GM21576 (cell line): ENCODE data around the gene GAS7.

Experiments used
- ATAC-seq: cut with Tn5 transposase; IDR thresholded peaks from one replicate; pipeline ENCODE4 v1.9.1; 2021; ENCODE audit warnings: mild to moderate bottlenecking, moderate library complexity; ENCODE audit not compliant: unreplicated experiment

The GAS7 gene

DNA sequence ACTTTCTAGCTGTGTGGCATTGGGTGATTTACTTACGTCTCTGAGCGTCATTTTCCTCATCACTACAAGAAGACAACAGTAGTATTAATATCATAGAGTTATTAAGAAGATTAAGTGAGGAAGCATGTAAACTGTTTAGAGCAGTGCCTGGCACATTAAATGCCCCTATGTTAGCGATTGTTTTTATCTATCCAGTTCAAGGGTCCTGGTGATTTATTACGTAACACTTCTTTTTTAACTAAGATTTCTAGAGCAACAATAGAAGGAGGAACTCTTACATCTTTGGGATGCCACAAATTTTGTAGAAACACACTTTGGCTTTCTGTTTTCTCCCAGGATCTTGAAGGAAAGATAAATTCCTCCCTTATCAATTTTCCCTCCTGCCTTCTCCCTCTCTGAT lies 3.3 kb upstream of the GAS7 start:
- ATAC-seq = no peak

DNA sequence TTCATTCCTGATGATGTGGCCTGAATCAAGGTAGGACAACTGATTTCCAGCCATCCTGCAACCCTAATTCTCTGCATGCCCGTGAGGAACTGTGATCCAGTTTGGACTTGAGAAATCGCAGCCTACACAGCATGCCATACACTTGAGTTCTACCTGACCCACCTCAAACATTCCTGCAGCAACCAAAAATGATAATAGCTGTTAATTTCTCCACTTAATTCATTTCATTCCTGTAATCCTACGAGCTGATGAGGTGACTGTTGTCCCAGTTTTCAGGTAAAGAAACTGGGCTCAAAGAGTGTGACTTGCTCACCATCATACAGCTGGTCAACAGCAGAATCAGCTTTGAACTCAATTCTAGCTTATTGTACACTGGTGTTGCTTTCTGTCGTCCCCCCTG lies 2.2 kb upstream of the GAS7 start:
- no peak for ATAC-seq

DNA sequence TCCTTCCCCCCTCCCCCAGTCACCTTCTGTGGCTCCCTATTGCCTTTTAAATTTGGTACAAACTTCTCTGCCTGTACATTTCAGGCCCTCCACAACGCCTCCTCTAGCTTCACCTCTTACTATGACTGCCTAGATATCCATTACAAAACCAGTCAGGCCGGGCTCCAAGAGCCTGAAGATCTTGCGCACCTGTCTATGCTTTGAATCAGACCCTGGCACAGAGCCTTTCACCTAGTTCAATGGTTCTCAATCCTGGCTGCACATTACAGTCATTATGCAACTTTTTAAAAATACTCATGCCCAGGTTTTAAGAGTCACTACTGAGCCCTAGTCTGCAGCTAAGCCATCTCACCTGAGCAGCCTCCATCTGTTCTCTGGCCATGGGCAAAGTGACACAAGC lies 1.6 kb upstream of the GAS7 start:
- ATAC-seq = no peak

DNA sequence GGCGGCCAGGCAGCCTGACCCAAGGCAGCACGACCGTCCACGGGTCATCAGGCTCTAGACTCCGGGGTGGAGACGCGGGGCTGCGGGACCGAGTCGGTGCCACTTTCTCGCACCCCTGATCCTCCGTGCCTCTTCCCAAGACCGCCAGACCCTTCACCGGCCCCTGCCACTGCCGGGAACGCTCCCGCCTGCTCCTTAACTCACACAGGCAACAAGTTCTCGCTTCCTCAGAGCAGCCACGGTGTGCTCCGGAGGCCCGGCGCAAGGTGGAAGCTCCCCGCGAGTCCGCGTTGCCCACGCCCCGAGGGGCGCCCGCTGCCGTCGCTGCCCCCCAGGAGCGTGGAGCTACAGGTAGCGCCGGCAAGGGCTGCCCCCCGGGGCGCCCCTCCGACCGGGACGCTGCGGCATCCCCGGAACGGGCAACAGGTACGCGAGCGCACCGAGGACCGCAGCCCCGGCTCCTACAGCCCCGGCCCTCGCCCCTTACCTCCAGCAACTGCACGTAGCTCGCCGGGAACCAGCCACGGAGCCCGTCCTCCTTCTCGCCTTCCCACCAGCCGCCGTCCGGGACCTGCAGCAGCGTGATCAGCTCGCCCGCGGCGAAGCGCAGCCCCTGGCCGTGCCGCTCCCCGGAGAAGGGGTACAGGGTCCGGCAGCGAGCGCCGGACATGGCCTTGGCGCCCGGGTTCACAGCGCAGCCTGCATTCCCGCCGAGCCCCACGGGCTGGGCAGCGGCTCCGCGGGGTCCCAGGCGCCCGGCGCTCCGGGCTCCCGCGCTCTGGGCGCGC lies 491 bp downstream of the GAS7 start:
- no peak for ATAC-seq

DNA sequence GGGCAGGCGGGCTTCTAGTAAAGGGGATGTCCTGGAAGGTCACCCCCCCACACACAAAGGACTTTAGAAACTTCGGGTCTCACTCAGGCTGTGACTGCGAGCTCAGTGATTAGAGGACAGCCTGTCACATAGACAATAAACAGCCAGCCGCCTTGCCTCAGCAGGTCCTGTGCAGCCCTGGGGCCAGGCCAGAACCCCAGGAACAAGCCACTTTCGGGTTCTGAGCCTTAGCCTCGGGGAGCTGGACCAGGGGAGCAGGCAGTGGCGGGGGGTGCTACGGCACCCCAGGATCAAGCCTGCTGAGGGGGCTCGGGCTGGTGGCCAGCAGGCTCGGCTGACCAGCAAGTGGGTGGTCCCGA lies 1.1 kb downstream of the GAS7 start:
- no peak for ATAC-seq

DNA sequence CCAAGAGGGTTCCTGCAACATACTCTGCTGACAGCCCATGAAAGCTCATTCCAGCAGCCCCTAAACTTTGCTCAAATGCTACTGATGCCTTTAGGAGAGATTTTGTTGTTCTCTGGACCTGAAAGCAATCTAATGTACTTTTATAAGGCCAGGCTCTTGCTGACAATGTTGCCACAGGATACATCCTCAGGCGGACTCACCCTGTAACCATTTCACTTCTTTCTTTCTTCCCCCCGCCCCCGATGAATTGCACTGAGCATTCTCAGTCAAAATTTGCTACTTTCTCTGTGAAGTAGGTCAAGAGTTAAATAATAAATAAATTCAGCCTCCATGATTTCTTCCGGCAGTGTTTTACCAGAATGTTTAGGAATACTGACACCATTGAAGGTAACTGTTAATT lies 1.5 kb downstream of the GAS7 start:
- no peak for ATAC-seq

DNA sequence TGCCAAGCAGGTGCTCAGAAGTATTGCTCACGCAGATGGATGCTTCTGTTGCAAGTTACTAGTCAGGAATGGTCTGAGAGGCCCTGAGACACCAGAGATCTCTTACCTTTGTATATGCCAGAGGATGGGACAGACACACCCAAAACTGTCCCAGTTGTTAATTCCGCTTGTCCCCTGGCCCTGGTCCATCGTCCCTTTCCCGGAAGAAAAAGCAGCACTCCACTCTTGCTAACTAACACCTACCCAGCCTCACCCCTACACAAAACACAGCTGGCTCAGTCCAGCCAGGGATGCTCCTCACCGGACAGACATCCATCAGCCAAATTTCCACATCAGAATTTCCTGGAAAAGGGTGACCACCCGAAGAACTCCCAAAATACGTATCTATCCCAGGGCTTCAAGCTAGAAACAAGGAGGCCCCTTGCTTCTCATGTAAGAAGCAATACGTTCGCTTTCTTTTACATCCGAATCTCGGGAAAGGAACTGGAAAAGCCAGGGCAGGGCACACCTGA lies 2.0 kb downstream of the GAS7 start:
- no peak for ATAC-seq

DNA sequence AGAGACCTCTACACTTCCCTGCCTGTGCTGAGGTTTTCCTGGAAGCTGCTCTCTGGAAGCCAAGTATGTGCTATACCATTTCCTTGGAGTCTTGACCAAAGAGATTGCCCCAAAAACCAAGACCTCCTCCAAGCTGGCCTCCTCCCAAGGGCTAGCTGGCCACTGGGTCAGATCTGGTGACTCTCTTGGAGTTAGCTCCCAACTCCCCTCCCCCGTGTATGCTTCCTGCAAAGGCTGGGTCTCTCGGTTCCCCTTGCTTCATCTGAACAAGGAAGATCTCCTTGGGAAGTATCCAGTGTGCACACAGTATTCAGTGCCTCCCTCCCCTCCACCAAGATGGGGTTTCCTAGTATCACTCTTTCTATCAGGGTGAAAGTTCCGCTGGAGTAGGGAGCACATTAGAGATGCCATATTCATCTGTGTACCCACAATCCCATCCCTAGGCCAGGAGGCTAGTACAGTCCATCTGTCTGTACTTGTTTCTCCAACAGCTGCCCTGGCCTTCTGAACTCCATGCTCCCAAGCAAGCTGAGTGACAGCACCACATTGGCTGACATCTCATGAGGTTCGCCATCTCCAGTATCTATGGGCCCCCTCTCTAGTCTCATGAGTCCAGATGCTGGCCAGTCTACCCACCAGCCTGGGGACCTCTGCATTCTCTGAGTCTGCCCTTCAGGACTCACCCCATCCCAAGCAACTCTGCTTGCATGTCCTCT lies 3.2 kb downstream of the GAS7 start:
- ATAC-seq = no peak

DNA sequence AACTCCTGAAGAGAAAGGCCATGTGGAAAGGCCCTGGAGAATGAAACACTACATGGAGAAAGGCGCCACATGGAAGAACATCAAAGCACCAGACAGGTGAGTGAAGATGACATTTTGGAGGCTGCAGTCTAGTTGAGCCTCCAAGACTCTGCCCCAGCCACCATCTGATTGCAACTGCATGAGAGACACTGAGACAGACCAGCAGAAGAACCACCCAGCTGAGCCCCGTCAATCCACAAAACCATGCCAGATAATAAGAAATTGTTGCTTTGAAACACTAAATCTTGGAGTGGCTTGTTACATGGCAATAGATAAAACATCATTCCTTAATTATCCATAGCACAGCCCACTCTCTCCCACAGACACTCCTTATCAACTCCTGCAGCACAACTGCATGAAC lies 4.8 kb downstream of the GAS7 start:
- ATAC-seq = no peak

DNA sequence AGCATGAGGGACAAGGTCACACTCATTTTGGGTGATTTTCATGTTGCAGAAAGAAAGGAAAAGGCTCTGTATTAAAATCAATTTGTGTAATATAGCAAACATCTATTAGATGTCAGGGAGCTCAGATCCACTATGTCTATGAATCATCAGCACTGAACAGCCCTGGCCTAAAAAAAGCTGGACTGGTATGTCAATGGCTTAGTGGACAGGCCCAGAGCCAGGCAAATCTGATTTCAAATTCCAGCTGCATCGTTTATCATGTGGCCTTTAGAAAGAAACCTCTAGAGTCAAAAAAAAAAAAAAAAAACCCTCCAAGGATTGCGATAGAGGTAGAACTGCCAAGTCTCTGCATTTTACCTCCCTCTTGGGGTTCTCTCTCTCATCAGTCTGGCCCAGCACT lies 5.4 kb downstream of the GAS7 start:
- ATAC-seq = no peak

DNA sequence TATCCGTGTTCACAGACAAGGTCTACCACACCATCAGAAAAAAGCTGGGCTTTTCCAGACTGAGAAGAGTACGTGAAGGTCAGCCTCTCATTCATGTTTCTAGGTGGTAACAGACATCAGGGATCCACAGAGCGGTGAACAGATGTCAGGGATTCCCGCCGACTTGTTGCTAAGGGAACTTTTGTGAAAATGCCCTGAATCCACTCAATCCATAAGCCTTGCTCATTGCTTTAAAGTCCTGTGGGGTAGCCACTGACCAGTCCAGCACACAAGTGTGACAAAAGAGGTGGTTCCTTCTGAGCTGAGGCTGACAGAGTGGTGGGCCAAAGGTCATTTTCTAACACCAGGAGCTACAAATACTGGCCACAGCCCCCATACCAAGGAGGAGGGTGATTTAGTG lies 5.9 kb downstream of the GAS7 start:
- no peak for ATAC-seq

DNA sequence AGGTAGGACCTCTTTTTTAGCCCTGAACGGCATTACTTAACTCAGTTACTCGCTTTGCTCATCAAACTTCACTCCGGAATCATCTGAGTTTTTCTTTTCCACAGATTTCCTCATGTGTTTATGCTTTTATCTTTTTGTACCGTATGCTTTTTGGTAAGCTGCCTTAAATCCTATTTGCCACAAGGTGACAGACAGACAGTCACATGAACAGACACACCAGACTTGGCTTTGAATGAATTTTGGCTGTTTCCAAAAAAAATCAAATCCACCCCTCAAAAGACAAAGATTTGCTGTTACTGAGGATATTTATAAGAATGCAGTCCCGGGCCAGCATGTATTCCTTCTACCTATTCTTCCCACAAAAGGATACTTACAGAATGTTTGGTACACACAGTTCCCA lies 10.9 kb downstream of the GAS7 start:
- no peak for ATAC-seq

DNA sequence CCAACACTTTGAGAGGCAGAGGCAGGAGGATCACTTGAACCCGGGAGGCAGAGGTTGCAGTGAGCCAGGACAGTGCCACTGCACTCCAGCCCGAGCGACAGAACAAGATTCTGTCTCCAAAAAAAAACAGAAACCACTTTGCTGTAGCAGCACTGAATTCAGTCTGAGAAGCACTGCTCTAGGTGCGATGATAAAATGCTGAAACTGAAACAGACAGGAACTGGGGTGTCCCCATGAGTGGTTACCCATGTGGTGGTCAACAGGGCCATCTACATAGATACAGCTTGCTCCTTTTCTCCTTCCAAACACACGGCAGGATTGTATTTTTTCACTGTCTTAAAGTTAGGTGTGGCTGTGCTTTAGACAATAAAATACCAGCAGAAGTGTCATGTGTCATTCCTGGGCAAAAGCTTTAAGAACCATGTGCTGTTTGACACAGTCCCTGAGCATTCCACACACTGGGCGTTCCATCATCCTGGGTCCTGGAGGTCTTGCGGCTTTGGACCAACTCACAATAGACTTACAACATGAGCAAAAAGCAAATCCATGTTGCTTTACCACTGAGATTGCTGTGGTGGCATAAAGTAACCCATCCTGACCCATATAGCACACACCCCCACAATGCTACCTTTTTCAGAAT lies 11.5 kb downstream of the GAS7 start:
- no peak for ATAC-seq

DNA sequence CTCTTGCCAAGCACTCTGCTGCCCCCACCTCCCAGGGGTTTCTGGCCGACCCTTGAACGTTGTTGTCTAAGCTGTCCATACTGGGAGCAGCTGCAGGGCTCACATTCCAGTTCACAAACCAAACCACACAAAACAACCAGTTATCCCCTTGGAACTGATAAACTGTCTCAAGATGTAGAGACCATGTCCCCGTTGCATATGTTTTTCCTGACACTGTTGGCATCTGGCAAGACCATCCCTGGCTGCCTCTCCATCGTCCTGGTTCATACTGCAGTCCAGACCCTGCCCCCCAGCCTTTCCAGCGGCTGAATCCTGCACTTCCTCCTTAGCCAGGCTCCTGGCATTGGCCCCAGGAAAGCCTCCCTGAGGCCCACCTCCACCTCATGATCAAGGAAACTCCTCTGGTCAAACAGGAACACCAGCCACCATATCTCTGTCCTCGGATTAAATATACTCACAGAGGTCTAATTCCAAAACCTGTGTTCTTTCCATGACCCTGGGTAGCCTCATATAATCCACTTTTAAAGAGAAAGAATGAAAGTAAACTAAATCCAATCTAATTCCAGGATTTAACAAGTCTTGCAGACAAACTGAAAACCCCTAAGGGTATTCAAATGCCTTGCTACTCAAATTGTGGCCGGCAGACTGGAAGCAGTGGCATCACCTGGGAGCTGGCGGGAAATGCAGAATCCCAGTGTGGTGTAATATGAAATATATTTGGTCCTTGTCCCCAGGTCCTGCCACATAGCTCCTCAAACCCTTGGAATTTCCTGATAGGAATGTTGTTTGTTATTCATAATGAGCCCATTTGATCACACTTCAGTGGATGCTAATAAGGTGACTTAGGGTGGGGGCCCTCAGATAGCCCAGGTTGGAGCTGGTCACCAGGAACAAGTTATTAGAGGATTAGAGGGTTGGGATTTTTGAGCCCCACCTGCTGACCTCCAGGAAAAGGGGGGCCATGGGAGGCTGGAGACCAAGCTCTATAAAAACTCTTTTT lies 14.2 kb downstream of the GAS7 start:
- no peak for ATAC-seq

DNA sequence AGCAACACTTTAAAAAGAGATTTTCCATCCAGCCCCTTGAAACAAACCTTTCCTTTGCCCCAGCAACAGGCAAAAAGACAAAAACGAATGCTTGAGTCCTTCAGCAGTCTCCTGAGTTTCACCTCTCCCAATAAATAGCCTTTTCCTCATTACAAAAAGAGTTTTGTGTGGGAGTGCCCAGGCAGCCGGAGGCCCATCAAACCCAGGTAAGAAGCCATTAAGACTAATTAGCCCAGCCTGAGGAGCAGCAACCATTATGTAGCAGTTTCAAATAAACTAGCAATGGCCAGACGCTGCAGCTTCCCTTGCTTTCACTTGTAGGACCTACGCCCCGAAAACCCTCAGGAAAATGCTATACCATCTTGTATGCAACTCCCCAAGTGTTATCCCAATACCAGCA lies 15.6 kb downstream of the GAS7 start:
- no peak for ATAC-seq

DNA sequence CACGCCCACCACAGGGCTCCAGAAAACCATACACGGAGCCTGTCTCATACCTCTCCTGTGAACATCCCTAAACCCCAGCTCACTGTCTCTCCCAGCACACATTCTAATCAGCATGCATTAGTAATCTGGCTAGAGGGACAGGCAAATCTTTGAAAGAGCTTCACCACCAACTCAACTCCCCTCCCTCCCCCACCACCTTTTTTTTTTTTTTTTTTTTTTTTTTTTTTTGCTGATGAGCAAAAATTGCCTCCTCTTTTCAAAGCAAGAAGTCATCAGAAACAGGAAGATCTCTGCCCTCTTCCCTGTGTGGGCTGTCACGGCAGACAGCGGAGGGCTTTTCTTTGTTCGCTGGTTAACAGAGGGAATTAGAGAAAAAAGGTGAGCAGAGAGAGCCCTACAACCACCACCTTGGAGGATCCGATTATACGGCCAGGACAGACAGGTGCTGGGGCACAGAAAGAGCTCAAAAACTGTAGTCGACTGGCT lies 19.9 kb downstream of the GAS7 start:
- ATAC-seq = no peak

DNA sequence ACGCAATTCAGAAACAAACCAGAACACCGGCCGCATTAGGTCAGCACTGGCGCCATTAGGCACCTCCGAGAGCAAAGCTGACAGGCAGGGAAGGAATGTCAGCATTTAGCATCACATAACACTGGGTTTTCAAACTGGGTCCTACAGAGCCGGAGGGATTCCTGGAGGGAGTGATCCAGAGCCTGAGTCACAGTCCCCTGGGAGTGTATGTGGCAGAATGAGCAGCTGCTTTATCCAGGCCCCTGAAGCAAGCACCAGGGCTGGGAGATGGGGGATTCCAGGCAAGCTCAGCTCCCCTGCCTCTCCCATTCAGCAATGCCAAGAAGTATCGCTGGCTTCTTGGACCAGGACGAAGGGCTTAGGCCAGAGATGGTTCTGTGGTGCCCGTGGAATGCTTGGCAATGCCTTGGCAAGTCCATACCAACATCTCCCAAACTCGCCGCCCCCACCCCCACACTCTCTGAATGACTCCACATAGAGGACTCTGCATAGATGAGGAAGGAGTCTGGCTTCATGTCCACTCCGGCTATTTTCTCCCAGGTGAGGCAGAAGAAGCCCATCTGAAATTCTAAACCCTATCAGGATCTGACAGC lies 20.4 kb downstream of the GAS7 start:
- no peak for ATAC-seq

DNA sequence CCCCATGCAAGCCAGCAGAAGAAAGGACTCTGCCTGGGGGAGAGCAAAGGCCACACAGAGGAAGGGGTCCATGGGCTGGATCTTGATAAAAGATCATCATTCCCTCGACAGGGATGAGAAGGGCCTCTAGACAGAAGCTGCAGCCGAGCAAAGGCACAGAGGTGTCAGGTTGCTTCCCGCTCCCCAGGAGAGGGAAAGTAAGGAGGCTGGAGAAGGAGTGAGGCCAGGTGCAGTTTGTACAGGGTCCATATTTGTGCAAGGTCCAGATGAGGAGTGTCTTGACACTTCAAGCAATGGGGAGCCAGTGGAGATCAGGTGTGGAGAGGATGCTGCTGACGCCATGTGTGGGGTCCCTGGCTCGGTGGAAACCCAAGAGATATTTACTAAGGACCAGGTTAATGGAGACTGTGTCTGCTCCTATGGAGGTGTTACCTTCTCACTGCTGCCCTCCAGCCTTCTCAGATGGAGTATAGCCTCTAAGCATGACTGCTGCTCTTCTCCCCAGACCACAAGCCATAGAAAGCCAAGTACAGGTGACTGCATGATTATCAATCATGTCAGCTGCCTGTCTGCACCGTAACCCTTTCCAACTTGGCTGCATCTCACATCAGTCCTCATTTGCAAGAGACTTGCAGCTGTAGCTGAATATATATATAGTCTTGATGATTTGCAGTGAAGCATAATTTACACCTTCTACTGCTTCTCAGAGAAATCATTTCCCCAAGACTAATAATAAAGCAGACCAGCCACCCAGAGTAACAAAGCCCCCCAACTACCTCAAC lies 21.1 kb downstream of the GAS7 start:
- ATAC-seq = no peak

DNA sequence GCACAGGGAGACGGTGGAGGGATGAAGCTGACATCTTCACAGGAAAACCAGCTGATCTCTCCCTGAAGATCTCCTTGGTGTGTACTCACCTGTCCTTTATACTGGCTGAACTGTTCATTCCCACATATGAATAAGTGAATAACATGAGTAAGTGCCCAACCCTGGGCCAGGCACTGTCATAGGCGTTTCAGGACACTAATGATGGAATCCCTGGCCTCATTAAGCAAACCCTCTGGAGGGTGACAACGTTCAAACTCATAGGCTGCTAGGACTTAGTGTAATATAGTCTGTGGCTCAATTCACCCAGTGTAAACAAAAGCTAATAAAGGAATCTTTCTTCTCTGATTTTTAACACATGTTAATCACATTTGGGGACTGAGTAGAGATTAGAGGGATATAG lies 24.5 kb downstream of the GAS7 start:
- no peak for ATAC-seq

DNA sequence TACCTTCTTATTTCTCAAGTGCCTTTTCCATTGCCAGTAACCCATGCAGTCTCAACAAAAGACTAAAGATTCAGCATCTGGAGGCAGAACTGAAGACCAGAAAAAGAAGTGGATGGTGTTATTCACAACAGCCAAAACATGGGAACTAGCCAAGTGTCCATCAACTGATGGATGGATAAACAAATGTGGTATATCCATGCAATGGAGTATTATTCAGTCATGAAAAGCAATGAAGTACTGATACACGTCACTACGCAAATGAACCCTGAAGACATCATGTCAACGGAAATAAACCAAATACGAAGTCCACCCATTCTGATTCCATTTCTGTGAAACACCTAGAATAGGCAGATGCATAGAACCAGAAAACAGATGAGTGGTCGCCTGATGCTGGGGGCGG lies 25.6 kb downstream of the GAS7 start:
- no peak for ATAC-seq
